ENCODE results near the gene ANKFY1. TPM values are rescaled to one million over a fixed set of nuclear protein-coding genes. Genes with fewer than 3 reads are reported as not detected.

Gene ANKFY1
- total and polyA plus RNA-seq, 9 of the 15 experiments (the other 6 are each of a cell fraction or from before 2014, with no cell fraction given), result 4.3 to 25.6 (median 12.2) TPM

GRCh38 chr17:4220655-4221054 lies 43.1 kb downstream of the ANKFY1 start:
- WGBS (ENCODE audit: insufficient coverage, low coverage, missing lambda C conversion rate), result 49% methylated on average over 6 of the region's 7 CpGs
- CTCF ChIA-PET (ENCODE audit: low intra/inter-chr PET ratio), result no interaction called here
- peaks cover 30% of the 10 kb centered on the region; the same call in 2 of the 3 replicates for H3K36me3 ChIP-seq (ENCODE audit: control insufficient read depth, insufficient read depth, low read length)
- in situ Hi-C loops (cut with MboI), result no loop called here
- no peak for DNase-seq (ENCODE audit: extremely low read depth in 1 of 4, low spot score in 3 of 4)
- H3K4me1 ChIP-seq (replicated peaks in 1 of 2; ENCODE audit: control insufficient read depth in 2 of 2, insufficient read depth in 2 of 2, low read length in 2 of 2), result no peaks in the 10 kb centered on the region; a peak in 1 of 5 replicates
- no peak overlapping the region for H3K27ac ChIP-seq (ENCODE audit: extremely low read depth, low read depth, low read length)
- no peaks in the 10 kb centered on the region for H3K27me3 ChIP-seq (ENCODE audit: control insufficient read depth in 2 of 2, insufficient read depth in 2 of 2, low read length in 2 of 2)
- POLR2A ChIA-PET, result no interaction called here
- no peak for ATAC-seq
- FAIRE-seq, result no peak
- no peaks in the 10 kb centered on the region for H4K20me1 ChIP-seq (replicated peaks; ENCODE audit: control insufficient read depth, insufficient read depth, low read length)
- TF ChIP-seq KDM1A (IDR thresholded peaks at IDR 0.05), result no peak
- TF ChIP-seq ZNF518B (CRISPR knock-in tag; IDR thresholded peaks at IDR 0.05), result no peak
- no peak for TF ChIP-seq MTA1 (IDR thresholded peaks at IDR 0.05; ENCODE audit: borderline replicate concordance)
- no peak for TF ChIP-seq MCM2 (IDR thresholded peaks at IDR 0.05; ENCODE audit: low read depth)
- no peak for TF ChIP-seq L3MBTL2 (IDR thresholded peaks at IDR 0.05)
- TF ChIP-seq SNAPC5 (CRISPR knock-in tag; IDR thresholded peaks at IDR 0.05), result no peak
- TF ChIP-seq GTF2F1 (IDR thresholded peaks at IDR 0.05; ENCODE audit: low read depth, low read length), result no peak
- no peak for TF ChIP-seq ZBTB7A (IDR thresholded peaks at IDR 0.05; ENCODE audit: borderline replicate concordance, control insufficient read depth, low read depth, low read length)
- TF ChIP-seq ARID4B (CRISPR knock-in tag; IDR thresholded peaks at IDR 0.05), result no peak
- no peak for TF ChIP-seq NRF1 (conservative IDR thresholded peaks at IDR 0.05 in 1 of 2, IDR thresholded peaks at IDR 0.05 in 1 of 2)
- TF ChIP-seq ZBTB43 (CRISPR knock-in tag; IDR thresholded peaks at IDR 0.05), result no peak
- TF ChIP-seq ZBTB26 (CRISPR knock-in tag; IDR thresholded peaks at IDR 0.05), result no peak
- no peak for TF ChIP-seq MYNN (IDR thresholded peaks at IDR 0.05)
- no peak for TF ChIP-seq MYNN (CRISPR knock-in tag; IDR thresholded peaks at IDR 0.05)
- intact Hi-C loops (cut with micrococcal nuclease), result no loop called here
- no peak overlapping the region for H3K4me2 ChIP-seq (ENCODE audit: insufficient read depth, low read length)
- H3K4me3 ChIP-seq, result no peak overlapping the region
- H3K79me2 ChIP-seq (ENCODE audit: control insufficient read depth, insufficient read depth, low read length), result no peaks in the 10 kb centered on the region
- no TSS peak for BruUV-seq (replicated peaks)
- no peak overlapping the region for H2AFZ ChIP-seq (ENCODE audit: low read depth, low read length)
- no peaks in the 10 kb centered on the region for H3K9me3 ChIP-seq (replicated peaks; ENCODE audit: control insufficient read depth, insufficient read depth, low read depth, low read length)
- no peaks in the 10 kb centered on the region for H3K9me1 ChIP-seq (ENCODE audit: control insufficient read depth, insufficient read depth, low read length)
- no peak overlapping the region for H3K9ac ChIP-seq (ENCODE audit: insufficient read depth in 1 of 2, low read depth in 2 of 2, low read length in 2 of 2)

Data from K562 (cell line).